Transverse colon (tissue), 3 donors: Measurements from ENCODE around the gene KCND2.

Experiments
- EP300 ChIP-seq: sonication (generic); formaldehyde crosslinking; IDR thresholded peaks from one replicate; pipeline ENCODE4 v1.6.1; 2017; ENCODE audit warnings: antibody characterized with exemption, low read depth
- TF ChIP-seq, protein P1 (sequence below), 5 experiments: fragments of 200-600 bp in 3 of 5; fragments of 450-650 bp in 2 of 5; sonication (generic) in 3 of 5; IDR thresholded peaks; 1 replicate in 2 of 5; 2 replicates in 3 of 5; pipeline ENCODE4 v1.5.1; 2016 to 2017; ENCODE audit warnings: antibody characterized with exemption in 5 of 5, inconsistent platforms in 3 of 5, mild to moderate bottlenecking in 2 of 5, moderate library complexity in 1 of 5

- TF ChIP-seq, protein P1, sequence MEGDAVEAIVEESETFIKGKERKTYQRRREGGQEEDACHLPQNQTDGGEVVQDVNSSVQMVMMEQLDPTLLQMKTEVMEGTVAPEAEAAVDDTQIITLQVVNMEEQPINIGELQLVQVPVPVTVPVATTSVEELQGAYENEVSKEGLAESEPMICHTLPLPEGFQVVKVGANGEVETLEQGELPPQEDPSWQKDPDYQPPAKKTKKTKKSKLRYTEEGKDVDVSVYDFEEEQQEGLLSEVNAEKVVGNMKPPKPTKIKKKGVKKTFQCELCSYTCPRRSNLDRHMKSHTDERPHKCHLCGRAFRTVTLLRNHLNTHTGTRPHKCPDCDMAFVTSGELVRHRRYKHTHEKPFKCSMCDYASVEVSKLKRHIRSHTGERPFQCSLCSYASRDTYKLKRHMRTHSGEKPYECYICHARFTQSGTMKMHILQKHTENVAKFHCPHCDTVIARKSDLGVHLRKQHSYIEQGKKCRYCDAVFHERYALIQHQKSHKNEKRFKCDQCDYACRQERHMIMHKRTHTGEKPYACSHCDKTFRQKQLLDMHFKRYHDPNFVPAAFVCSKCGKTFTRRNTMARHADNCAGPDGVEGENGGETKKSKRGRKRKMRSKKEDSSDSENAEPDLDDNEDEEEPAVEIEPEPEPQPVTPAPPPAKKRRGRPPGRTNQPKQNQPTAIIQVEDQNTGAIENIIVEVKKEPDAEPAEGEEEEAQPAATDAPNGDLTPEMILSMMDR (IDR thresholded peaks at IDR 0.05) = no peak
- TF ChIP-seq EP300 = no peak
These were observed 229.2 kb downstream of the KCND2 start for GRCh38 chr7:120502132-120502531.
